IPS-NIHi7 (cell line): Measurements from ENCODE around the gene SFT2D2.

Experiments used
- DNase-seq: peaks from one replicate; pipeline ENCODE4 v3.0.0; 2012; ENCODE audit warnings: mixed read lengths; ENCODE audit errors: extremely low spot score

SFT2D2 gene

GRCh38 chr1:168265596-168265995, 39.8 kb downstream of the SFT2D2 start:
- no peak for DNase-seq

GRCh38 chr1:168266644-168267186, 40.9 kb downstream of the SFT2D2 start:
- no peak for DNase-seq

DNA sequence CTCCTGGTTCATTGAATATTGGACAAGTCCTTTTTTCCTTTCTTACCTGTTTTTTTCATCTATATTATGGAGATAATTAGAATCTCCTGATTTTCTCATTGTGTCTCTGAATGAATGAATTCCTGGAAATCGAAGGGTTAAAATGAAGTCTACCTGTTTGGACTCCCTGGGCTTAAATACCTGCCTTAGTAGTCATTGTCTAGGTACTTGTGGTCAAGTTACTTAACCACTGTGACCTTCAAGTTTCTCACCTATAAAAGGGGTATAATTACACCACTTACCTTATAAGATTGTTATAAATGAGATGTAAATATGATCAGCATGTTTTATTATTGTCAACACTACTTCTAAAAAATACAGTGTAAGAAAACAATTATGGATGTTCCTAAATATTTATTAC, 45.8 kb downstream of the SFT2D2 start:
- DNase-seq, result no peak

GRCh38 chr1:168273575-168273974, 47.8 kb downstream of the SFT2D2 start:
- no peak for DNase-seq

- no peak for DNase-seq
These were observed 53.4 kb downstream of the SFT2D2 start for GRCh38 chr1:168279253-168279652.

- DNase-seq, result no peak
These were observed 54.6 kb downstream of the SFT2D2 start, which contains the start of gene TBX19 for GRCh38 chr1:168280296-168280927. Gene TBX19 (plus strand): TSS chr1:168280877. CDS start chr1:168281091, 214 bp downstream.

- no peak for DNase-seq
These were observed 56.0 kb downstream of the SFT2D2 start for GRCh38 chr1:168281603-168282325.

DNA sequence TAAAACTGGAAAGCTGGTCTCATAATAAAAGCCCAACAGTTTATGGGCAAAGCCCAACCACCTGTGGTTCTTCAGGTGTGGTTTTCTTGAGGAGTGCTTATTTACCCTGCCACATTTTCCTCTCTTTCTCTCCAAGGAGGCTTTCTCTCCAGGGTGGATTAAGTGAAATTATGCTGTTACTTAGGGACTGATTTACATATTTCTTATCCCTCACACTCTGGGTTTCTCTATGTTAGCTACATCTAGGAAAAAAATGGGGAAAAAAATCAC, 59.7 kb downstream of the SFT2D2 start:
- DNase-seq, result no peak

DNA sequence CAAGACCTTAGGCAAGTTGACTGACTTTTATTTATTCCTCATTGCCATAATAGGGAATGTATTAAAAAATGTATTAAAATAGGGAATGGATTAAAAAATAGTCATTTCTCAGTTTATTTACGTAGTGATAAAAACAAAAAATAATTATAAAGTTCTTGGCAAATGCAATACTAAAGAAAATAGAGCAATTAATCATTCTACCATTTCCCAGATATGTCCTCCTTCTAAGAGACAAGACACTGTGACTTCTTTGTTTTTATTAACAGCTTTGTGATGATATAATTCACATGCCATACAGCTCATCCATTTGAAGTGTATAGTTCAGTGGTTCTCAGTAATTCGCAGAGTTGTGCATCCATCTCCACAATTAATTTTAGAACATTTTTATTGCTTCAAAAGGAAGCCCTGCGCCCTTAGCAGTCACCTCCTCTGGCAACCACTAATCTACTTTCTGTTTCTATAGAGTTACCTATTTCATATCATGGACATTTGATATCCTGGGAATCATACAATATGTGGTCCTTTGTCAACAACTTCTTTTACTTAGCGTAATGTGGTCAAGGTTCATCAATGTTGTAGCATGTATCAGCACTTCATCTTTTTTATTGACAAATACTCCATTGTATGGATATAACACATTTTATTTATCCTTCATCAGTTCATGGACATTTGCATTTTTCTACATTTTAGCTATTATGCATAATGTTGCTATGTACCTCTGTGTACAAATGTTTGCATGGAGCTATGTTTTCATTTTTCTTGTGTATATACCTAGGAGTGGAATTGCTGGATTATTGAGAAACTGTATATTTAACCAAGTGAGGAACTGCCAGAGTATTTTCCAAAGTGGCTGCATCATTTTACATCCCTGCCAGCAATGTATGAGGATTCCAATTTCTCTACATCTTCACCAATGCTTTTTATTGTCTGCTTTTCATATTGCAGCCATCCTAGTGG, 60.4 kb downstream of the SFT2D2 start:
- no peak for DNase-seq

DNA sequence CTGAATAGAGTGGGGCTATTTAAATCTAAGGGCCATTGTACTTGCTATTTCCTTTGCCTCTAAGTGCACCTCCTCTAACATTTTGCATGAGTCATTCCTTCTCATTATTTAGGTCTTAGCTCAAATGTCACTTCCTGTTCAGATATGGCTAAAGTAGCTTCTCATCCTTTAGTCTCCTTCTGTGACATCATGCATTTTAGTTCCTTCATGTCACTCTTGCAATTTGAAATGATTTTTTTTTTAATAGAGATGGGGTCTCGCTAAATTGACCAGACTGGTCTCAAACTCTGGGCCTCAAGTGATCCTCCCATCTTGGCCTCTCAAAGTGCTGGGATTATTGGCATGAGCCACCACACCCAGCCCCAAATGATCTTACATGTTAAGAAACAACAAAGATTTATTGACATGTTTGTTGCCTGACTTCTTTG, 61.4 kb downstream of the SFT2D2 start:
- DNase-seq, result no peak

GRCh38 chr1:168288311-168289052, 62.7 kb downstream of the SFT2D2 start:
- DNase-seq, result no peak

- DNase-seq, result no peak
These were observed 65.5 kb downstream of the SFT2D2 start for GRCh38 chr1:168291222-168291837.

DNA sequence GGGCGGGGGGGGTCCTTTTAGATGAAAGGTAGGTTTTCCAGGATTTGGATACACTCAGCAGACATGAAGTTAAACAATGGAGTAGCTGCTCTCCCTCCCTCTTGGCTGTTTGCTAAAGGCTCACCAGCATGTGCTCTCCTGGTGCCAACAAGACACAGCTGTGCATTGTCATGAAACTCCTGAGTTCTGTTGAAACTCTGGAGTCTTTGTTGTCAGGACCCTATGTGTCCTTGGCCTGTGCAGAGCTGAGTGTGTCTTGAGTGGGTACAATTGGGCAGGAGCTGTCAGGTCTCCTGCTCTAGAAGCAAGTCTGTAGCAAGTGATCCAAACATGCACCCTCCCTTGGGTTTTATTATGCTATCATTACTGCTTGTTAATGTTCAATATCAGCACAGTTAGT, 67.6 kb downstream of the SFT2D2 start:
- DNase-seq, result no peak

GRCh38 chr1:168295411-168296114, 69.8 kb downstream of the SFT2D2 start:
- DNase-seq, result no peak

- no peak for DNase-seq
These were observed 71.4 kb downstream of the SFT2D2 start for GRCh38 chr1:168297019-168297730.

GRCh38 chr1:168298446-168298845, 72.6 kb downstream of the SFT2D2 start:
- no peak for DNase-seq

- DNase-seq, result no peak
These were observed 74.8 kb downstream of the SFT2D2 start for GRCh38 chr1:168300626-168301025.

- no peak for DNase-seq
These were observed 76.0 kb downstream of the SFT2D2 start for GRCh38 chr1:168301664-168302320.
